Activated CD4-positive, alpha-beta memory T cell treated with anti-CD3 and anti-CD28 coated beads for 36 hours (primary cell): Measurements from ENCODE around the gene DOK7. TPM values are rescaled to one million over a fixed set of nuclear protein-coding genes. Genes with fewer than 3 reads are reported as not detected.
A peak's percentile ranks its signal among the peaks of the same experiment; 100 is the strongest.
"Not testable (repeated sequence)": the region's sequence is repeated elsewhere in the genome, so short reads cannot be mapped to it uniquely, and the experiment has no call there.

Source experiments
- CTCF ChIA-PET: fragments of 350-600 bp; sonication (Branson Sonifier 250); formaldehyde crosslinking; loops from one replicate; lab custom pipeline; 2021; ENCODE audit warnings: antibody characterized with exemption, inconsistent platforms; lab: Charles Lee
- POLR2A ChIA-PET: fragments of 350-600 bp; sonication (Branson Sonifier 250); formaldehyde crosslinking; loops from one replicate; lab custom pipeline; 2021; ENCODE audit warnings: antibody characterized with exemption; lab: Charles Lee
- DNase-seq: peaks from one replicate; pipeline ENCODE4 v3.0.0-alpha.2; 2020
- H3K27ac Mint-ChIP-seq: one replicate; pipeline ENCODE4 v1.8.0; 2021; ENCODE audit warnings: mixed read lengths
- H3K27me3 Mint-ChIP-seq: one replicate; pipeline ENCODE4 v1.8.0; 2021; ENCODE audit warnings: mixed read lengths
- H3K36me3 Mint-ChIP-seq: one replicate; pipeline ENCODE4 v1.8.0; 2021; ENCODE audit warnings: mixed read lengths
- H3K4me1 Mint-ChIP-seq: one replicate; pipeline ENCODE4 v1.8.0; 2021; ENCODE audit warnings: low read depth, mixed read lengths
- H3K4me3 Mint-ChIP-seq: one replicate; pipeline ENCODE4 v1.8.0; 2021; ENCODE audit warnings: mild to moderate bottlenecking, mixed read lengths
- H3K9me3 Mint-ChIP-seq: one replicate; pipeline ENCODE4 v1.8.0; 2021; ENCODE audit warnings: mixed read lengths
- intact Hi-C: fragments of 100-400 bp; cut with micrococcal nuclease; formaldehyde crosslinking; loops from one replicate; pipeline ENCODE4 v1.15.1; 2023
- total RNA-seq, 2 experiments: library from RNA; stranded (reverse); gene quantifications; one replicate each; pipeline ENCODE4 v1.2.3, GENCODE V29; 2021

The DOK7 gene
- total RNA-seq, 2 experiments from 2014 or later, result not detected

- Mint-ChIP-seq H3K36me3 (peaks cover 8% of the 10 kb centered on the region), H3K4me3 (peak within 1 kb of the TSS; percentile 100), H3K9me3 (no peaks in the 10 kb centered on the region), H3K4me1 (peaks cover 30% of the 10 kb centered on the region), H3K27ac (peak within 1 kb of the TSS; percentile 89), H3K27me3 (peaks cover 4% of the 10 kb centered on the region)
- ChIA-PET POLR2A (no interaction called here), CTCF (no interaction called here)
- peak; percentile 91 for DNase-seq
- intact Hi-C loops, result loop anchor here (2.0 kb wide), 1 partner anchor 423 kb away; no protein-coding TSS in a partner anchor
Measured at GRCh38 chr4:3531879-3532750, 69.0 kb downstream of the DOK7 start, which contains the start of gene LRPAP1. Gene LRPAP1 (minus strand): TSS chr4:3532422. CDS start chr4:3532412, 10 bp downstream.

GRCh38 chr4:3532751-3533422 is 69.8 kb downstream of the DOK7 start:
- DNase-seq, result no peak
- intact Hi-C loops, result loop anchor here (2.0 kb wide), 1 partner anchor 422 kb away; no protein-coding TSS in a partner anchor
- Mint-ChIP-seq H3K36me3 (peaks cover 8% of the 10 kb centered on the region), H3K27me3 (peaks cover 4% of the 10 kb centered on the region), H3K9me3 (no peaks in the 10 kb centered on the region), H3K4me3 (peak overlapping the region; percentile 100), H3K27ac (peak overlapping the region; percentile 89), H3K4me1 (peaks cover 27% of the 10 kb centered on the region)
- ChIA-PET POLR2A (no interaction called here), CTCF (no interaction called here)

- Mint-ChIP-seq H3K9me3 (no peaks in the 10 kb centered on the region), H3K4me3 (peak overlapping the region; percentile 31), H3K4me1 (peaks cover 22% of the 10 kb centered on the region), H3K36me3 (peaks cover 8% of the 10 kb centered on the region), H3K27ac (no peak overlapping the region), H3K27me3 (peaks cover 4% of the 10 kb centered on the region)
- intact Hi-C loops, result loop anchor here (2.0 kb wide), 1 partner anchor 421 kb away; no protein-coding TSS in a partner anchor
- no peak for DNase-seq
- CTCF ChIA-PET, result no interaction called here
- POLR2A ChIA-PET, result no interaction called here
Measured at GRCh38 chr4:3533423-3533820, 70.3 kb downstream of the DOK7 start.

- H3K27ac Mint-ChIP-seq, CTCF ChIA-PET, H3K4me1 Mint-ChIP-seq, POLR2A ChIA-PET, H3K9me3 Mint-ChIP-seq, H3K27me3 Mint-ChIP-seq, intact Hi-C loops, H3K36me3 Mint-ChIP-seq, DNase-seq, H3K4me3 Mint-ChIP-seq: not testable (repeated sequence)
Measured at GRCh38 chr4:3535812-3536211, 72.7 kb downstream of the DOK7 start.

DNA sequence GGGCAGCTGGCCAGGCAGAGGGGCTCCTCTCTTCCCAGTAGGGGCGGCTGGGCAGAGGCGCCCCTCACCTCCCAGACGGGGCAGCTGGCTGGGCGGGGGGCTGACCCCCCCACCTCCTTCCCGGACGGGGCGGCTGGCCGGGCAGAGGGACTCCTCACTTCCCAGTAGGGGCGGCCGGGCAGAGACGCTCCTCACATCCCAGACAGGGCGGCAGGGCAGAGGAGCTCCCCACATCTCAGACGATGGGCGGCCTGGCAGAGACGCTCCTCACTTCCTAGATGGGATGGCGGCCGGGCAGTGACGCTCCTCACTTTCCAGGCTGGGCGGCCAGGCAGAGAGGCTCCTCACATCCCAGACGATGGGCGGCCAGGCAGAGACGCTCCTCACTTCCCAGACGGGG is 75.8 kb downstream of the DOK7 start:
- POLR2A ChIA-PET, H3K4me3 Mint-ChIP-seq, H3K27ac Mint-ChIP-seq, CTCF ChIA-PET, H3K9me3 Mint-ChIP-seq, H3K27me3 Mint-ChIP-seq, H3K4me1 Mint-ChIP-seq, DNase-seq, intact Hi-C loops, H3K36me3 Mint-ChIP-seq: not testable (repeated sequence)

DNA sequence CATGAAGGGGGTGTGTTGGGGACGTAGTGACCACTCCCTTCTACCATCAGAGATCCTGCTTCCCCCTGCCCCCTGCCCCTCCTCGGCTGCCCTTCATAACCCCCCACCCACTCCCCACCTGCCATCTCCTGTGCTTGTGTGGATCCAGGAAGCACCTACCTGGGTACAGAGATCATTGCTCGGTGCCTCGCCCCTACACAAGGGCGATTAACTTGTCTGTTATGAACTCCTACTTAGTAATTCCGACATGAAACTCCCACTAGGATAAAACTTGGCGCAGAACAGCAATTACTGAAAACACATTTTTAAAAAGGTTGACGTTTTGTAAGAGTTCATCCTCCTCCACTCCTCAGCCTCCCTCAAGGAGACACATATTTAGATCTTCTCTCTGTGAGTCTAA is 80.3 kb downstream of the DOK7 start:
- H3K9me3 Mint-ChIP-seq, H3K36me3 Mint-ChIP-seq, H3K27me3 Mint-ChIP-seq, CTCF ChIA-PET, H3K27ac Mint-ChIP-seq, H3K4me3 Mint-ChIP-seq, DNase-seq, POLR2A ChIA-PET, intact Hi-C loops, H3K4me1 Mint-ChIP-seq: not testable (repeated sequence)

Other genes with a start within 250 kb of the DOK7 start
- gene MSANTD1, start 214.1 kb upstream of the DOK7 start, total RNA-seq, result under 1 TPM; 0.39 to 0.45 TPM
- gene RGS12, start 170.3 kb upstream of the DOK7 start, total RNA-seq, result 1 to 10 TPM; 8.6 to 8.8 TPM
- not detected for gene HGFAC, start 21.3 kb upstream of the DOK7 start, total RNA-seq
- gene LRPAP1, start 69.1 kb downstream of the DOK7 start, total RNA-seq, result 10 to 100 TPM; 54.6 to 55.9 TPM